B cell (primary cell): ENCODE data around the gene MYL11.

Experiments
- CTCF ChIP-seq: fragments of 200-600 bp; IDR thresholded peaks from one replicate; pipeline ENCODE4 v1.8.0; 2022; ENCODE audit warnings: antibody characterized with exemption, mild to moderate bottlenecking
- EZH2 ChIP-seq: IDR thresholded peaks from 2 replicates; pipeline ENCODE4 v1.6.1; 2012; ENCODE audit warnings: borderline replicate concordance, low read depth, mild to moderate bottlenecking, moderate library complexity, low read length; ENCODE audit not compliant: insufficient read depth, poor library complexity, severe bottlenecking

- TF ChIP-seq CTCF = no peak
- no peak for TF ChIP-seq EZH2
Measured at GRCh38 chr16:30375864-30376263, 1.3 kb downstream of the MYL11 start.
